Measurements from ENCODE around the gene MDH2. TPM values are rescaled to one million over a fixed set of nuclear protein-coding genes. Genes with fewer than 3 reads are reported as not detected.
"Not testable (repeated sequence)": the region's sequence is repeated elsewhere in the genome, so short reads cannot be mapped to it uniquely, and the experiment has no call there.

Gene MDH2
- total and polyA plus RNA-seq, 8 donors: 41.1 to 227 (median 85.3) TPM

DNA sequence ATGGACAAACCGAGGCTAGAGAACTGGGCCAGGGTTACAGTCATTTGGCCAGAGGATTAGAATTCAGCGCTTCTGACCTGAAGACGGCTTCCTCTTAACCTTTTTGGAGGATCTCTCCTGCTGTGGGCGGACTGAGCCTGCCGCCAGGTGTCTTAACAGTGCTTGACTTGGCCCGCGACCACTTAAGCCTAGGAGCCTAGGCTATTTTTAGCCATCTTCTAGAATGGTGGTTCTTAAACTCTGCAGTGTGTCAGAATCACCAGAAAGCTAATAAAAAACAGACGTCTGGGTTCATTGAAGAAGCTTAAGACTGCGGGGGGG, 722 bp downstream of the MDH2 start:
- Histone ChIP-seq H3K9me3 (no peaks in the 10 kb centered on the region), H3K27me3 (no peaks in the 10 kb centered on the region), H3K4me1 (peaks cover 21 to 85% (median 57%) of the 10 kb centered on the region in 4 donors), H3K4me3 (peak overlapping the region; percentile 86 to 97 (median 92)), H3K36me3 (peaks cover 0 to 28% (median 22%) of the 10 kb centered on the region in 4 donors), H3K27ac (peak overlapping the region; percentile 94 to 96 (median 94))
- intact Hi-C loops (cut with DNase I; ENCODE audit: low total_unique reads): no loop called here
- TF ChIP-seq POLR2AphosphoS5 (IDR thresholded peaks at IDR 0.05) (no peak), EP300 (IDR thresholded peaks at IDR 0.05) (no peak), POLR2A (IDR thresholded peaks at IDR 0.05) (no peak)
- TF ChIP-seq, protein P1, sequence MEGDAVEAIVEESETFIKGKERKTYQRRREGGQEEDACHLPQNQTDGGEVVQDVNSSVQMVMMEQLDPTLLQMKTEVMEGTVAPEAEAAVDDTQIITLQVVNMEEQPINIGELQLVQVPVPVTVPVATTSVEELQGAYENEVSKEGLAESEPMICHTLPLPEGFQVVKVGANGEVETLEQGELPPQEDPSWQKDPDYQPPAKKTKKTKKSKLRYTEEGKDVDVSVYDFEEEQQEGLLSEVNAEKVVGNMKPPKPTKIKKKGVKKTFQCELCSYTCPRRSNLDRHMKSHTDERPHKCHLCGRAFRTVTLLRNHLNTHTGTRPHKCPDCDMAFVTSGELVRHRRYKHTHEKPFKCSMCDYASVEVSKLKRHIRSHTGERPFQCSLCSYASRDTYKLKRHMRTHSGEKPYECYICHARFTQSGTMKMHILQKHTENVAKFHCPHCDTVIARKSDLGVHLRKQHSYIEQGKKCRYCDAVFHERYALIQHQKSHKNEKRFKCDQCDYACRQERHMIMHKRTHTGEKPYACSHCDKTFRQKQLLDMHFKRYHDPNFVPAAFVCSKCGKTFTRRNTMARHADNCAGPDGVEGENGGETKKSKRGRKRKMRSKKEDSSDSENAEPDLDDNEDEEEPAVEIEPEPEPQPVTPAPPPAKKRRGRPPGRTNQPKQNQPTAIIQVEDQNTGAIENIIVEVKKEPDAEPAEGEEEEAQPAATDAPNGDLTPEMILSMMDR (IDR thresholded peaks at IDR 0.05): no peak
- peak in 1 of 2 donors; percentile 34 for DNase-seq
- WGBS, 5 donors: 1 to 3% (median 2%) methylated on average over 9 of the region's 9 CpGs

DNA sequence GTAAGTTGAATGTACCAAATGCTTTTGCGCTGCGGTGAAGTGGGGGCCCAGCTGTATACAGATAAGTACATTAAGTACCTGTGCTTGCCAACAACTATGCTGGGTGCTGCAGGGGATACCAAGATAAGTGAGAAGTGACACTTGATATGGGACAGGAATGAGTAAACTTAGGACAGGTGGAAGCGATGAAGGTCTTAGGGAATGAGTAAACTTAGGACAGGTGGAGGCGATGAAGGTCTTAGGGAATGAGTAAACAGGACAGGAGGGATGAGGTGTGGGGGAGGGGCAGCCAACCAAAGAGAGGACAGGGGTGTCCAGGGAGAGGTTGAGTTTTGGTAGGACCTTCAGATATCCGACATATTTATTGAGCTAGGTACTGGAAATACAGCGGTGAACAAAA, 1.4 kb downstream of the MDH2 start:
- intact Hi-C loops (cut with DNase I; ENCODE audit: low total_unique reads): no loop called here
- H3K36me3 ChIP-seq: peaks cover 3 to 34% (median 29%) of the 10 kb centered on the region in 4 donors
- WGBS, 5 donors: 72 to 90% (median 83%) methylated on average over 6 of the region's 6 CpGs
- no peaks in the 10 kb centered on the region for H3K9me3 ChIP-seq
- H3K27ac ChIP-seq: peak overlapping the region in 4 of 5 donors; percentile 94 to 96 (median 94)
- peak overlapping the region in 3 of 4 donors; percentile 86 to 94 (median 89) for H3K4me3 ChIP-seq
- TF ChIP-seq EP300 (IDR thresholded peaks at IDR 0.05) (no peak), POLR2A (IDR thresholded peaks at IDR 0.05) (no peak), POLR2AphosphoS5 (IDR thresholded peaks at IDR 0.05) (no peak)
- TF ChIP-seq, protein P1 (IDR thresholded peaks at IDR 0.05): no peak
- H3K27me3 ChIP-seq: no peaks in the 10 kb centered on the region
- no peak for DNase-seq
- peaks cover 18 to 85% (median 57%) of the 10 kb centered on the region in 4 donors for H3K4me1 ChIP-seq

DNA sequence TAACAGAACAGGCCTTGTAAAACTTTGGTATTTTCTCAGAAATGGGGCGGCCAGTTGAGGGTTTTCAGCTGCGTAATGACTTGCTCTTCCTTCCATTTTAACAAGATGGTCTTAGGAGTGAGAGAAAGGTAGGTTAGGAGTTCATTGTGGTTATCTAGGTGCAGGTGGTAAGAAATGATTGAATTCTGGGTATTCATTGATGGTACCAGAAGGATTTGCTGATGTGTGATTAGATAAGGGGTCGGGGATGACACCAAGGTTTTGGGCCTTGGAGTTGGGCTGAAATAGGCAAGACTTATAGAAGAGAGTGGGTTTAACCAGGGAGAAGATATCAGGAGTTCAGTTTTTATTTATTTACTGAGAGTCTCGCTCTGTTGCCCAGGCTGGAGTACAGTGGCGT, 2.6 kb downstream of the MDH2 start:
- Histone ChIP-seq H3K4me1 (peaks cover 17 to 79% (median 53%) of the 10 kb centered on the region in 4 donors), H3K4me3 (no peak overlapping the region), H3K9me3 (no peaks in the 10 kb centered on the region), H3K27me3 (no peaks in the 10 kb centered on the region), H3K36me3 (peaks cover 6 to 47% (median 40%) of the 10 kb centered on the region in 4 donors), H3K27ac (peak overlapping the region in 1 of 5 donors; percentile 94)
- intact Hi-C loops (cut with DNase I; ENCODE audit: low total_unique reads): no loop called here
- no peak for DNase-seq
- no peak for TF ChIP-seq POLR2A (IDR thresholded peaks at IDR 0.05)
- WGBS, 5 donors: 84 to 92% (median 89%) methylated on average over 5 of the region's 5 CpGs

DNA sequence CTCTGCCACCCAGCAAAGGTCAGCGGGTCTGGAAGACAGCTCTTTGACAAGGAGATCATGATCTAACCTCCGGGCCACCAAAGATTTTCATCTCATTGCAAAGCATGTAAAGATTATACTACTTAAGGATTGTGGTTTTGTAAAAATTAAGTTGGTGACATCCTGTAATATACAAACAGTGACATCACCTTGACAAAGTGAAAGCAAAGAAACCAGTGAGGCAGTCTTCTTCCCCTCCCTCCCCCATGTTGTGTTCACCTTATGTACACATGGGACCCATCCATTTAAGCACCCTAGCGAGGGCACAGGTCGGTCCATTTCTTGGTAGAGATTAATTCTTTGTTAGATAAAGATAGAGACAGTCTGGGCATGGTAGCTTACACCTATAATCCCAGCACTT, 3.9 kb downstream of the MDH2 start:
- TF ChIP-seq EP300 (IDR thresholded peaks at IDR 0.05) (no peak), POLR2A (IDR thresholded peaks at IDR 0.05) (no peak)
- Histone ChIP-seq H3K4me1 (peaks cover 9 to 66% (median 42%) of the 10 kb centered on the region in 4 donors), H3K4me3 (no peak overlapping the region), H3K9me3 (no peaks in the 10 kb centered on the region), H3K27ac (no peak overlapping the region), H3K36me3 (peaks cover 7 to 60% (median 50%) of the 10 kb centered on the region in 4 donors), H3K27me3 (no peaks in the 10 kb centered on the region)
- intact Hi-C loops (cut with DNase I; ENCODE audit: low total_unique reads): no loop called here
- DNase-seq: no peak
- WGBS, 5 donors: 73 to 82% (median 78%) methylated on average over 4 of the region's 4 CpGs

DNA sequence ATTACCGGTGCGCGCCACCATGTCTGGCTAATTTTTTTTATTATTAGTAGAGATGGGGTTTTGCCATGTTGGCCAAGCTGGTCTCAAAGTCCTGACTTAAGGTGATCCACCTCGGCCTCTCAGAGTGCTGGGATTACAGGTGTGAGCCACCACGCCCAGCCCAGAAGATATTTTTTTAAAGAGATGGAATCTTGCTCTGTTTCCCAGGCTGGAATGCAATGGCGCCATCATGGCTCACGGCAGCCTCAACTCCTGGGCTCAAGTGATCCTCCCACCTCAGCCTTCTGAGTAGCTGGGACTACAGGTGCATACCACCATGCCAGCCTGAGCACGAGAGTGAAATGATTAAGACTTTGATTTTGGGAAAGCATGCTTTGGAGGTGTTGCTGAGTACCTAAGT, 4.8 kb downstream of the MDH2 start:
- peaks cover 15 to 68% (median 58%) of the 10 kb centered on the region in 4 donors for H3K36me3 ChIP-seq
- H3K4me1 ChIP-seq: peaks cover 13 to 69% (median 42%) of the 10 kb centered on the region in 4 donors
- H3K27me3 ChIP-seq; H3K9me3 ChIP-seq; H3K27ac ChIP-seq; DNase-seq; intact Hi-C loops (cut with DNase I; ENCODE audit: low total_unique reads); H3K4me3 ChIP-seq: not testable (repeated sequence)
- WGBS, 5 donors: 94 to 99% (median 96%) methylated on average over 8 of the region's 8 CpGs

DNA sequence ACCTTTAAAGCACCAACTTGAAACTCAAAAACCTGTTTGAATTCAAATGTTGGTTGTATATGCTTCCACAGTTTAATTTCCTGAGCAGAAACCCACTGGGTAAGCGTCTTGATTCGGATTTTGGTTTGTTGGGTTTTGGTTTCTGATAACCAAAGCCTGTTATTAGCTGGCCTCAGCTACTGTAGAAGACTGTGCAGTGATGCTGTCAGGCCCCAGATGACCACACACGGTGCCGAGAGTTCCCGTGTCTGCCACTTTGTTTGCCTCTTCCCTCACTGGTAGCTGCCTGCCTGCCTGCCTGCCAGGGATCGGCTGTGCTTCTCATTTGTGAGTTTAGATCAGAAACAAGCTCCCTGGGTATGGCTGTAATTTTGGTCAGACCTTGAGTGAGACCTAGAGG, 5.6 kb downstream of the MDH2 start:
- no peak for DNase-seq
- WGBS, 5 donors: 55 to 72% (median 59%) methylated on average over 6 of the region's 6 CpGs
- intact Hi-C loops (cut with DNase I; ENCODE audit: low total_unique reads): no loop called here
- Histone ChIP-seq H3K27ac (peak overlapping the region in 1 of 5 donors; percentile 59), H3K9me3 (no peaks in the 10 kb centered on the region), H3K4me1 (peaks cover 15 to 69% (median 44%) of the 10 kb centered on the region in 4 donors), H3K36me3 (peaks cover 23 to 76% (median 66%) of the 10 kb centered on the region in 4 donors), H3K4me3 (no peak overlapping the region), H3K27me3 (no peaks in the 10 kb centered on the region)
- TF ChIP-seq POLR2AphosphoS5 (IDR thresholded peaks at IDR 0.05) (no peak), EP300 (IDR thresholded peaks at IDR 0.05) (no peak), POLR2A (IDR thresholded peaks at IDR 0.05) (no peak)
- TF ChIP-seq, protein P1 (IDR thresholded peaks at IDR 0.05): no peak

Data from stomach (tissue), 9 donors.